Keratinocyte (primary cell): Measurements from ENCODE around the gene ARID1B. TPM values are rescaled to one million over a fixed set of nuclear protein-coding genes. Genes with fewer than 3 reads are reported as not detected.

Experiments used
- DNase-seq: peaks from one replicate; pipeline ENCODE4 v3.0.0-alpha.2; 2011; ENCODE audit warnings: low read depth, missing footprints, low spot score
- FAIRE-seq: peaks from 2 replicates; lab custom pipeline; 2011; peaks lifted over from hg19 to GRCh38; lab: Jason Lieb, UNC
- H2AFZ ChIP-seq: 2 replicates; pipeline ENCODE4 v1.6.0; 2012; ENCODE audit warnings: low read length, control low read depth, inconsistent platforms; ENCODE audit not compliant: control insufficient read depth
- H3K27ac ChIP-seq: 2 replicates; pipeline ENCODE4 v1.5.1; 2011; ENCODE audit warnings: low read length; ENCODE audit not compliant: control insufficient read depth, insufficient read depth
- H3K27me3 ChIP-seq: 3 replicates; pipeline ENCODE4 v1.6.0; 2011; ENCODE audit warnings: low read length; ENCODE audit not compliant: control insufficient read depth, insufficient read depth; ENCODE audit errors: extremely low read depth
- H3K36me3 ChIP-seq, 2 experiments: 2 replicates in 1 of 2; 3 replicates in 1 of 2; pipeline ENCODE4 v1.5.1; 2011; ENCODE audit warnings: low read length in 2 of 2, mild to moderate bottlenecking in 1 of 2; ENCODE audit not compliant: control insufficient read depth in 2 of 2, insufficient read depth in 2 of 2; ENCODE audit errors: extremely low read depth in 1 of 2
- H3K4me1 ChIP-seq: 3 replicates; pipeline ENCODE4 v1.5.1; 2011; ENCODE audit warnings: low read length; ENCODE audit not compliant: control insufficient read depth, insufficient read depth; ENCODE audit errors: extremely low read depth
- H3K4me2 ChIP-seq: 3 replicates; pipeline ENCODE4 v1.6.0; 2011; ENCODE audit warnings: low read depth, low read length; ENCODE audit not compliant: control insufficient read depth, insufficient read depth; ENCODE audit errors: extremely low read depth
- H3K4me3 ChIP-seq, 3 experiments: fragments of 200-600 bp in 1 of 3; sonication (generic) in 1 of 3; 2 replicates in 2 of 3; 3 replicates in 1 of 3; pipeline ENCODE4 v1.5.1; 2011 to 2016; ENCODE audit warnings: low read length in 3 of 3, mild to moderate bottlenecking in 3 of 3, control low read depth in 2 of 3, inconsistent platforms in 1 of 3, low read depth in 1 of 3, mixed read lengths in 1 of 3, mixed run types in 1 of 3, moderate library complexity in 1 of 3; ENCODE audit not compliant: control insufficient read depth in 2 of 3, insufficient read depth in 2 of 3; ENCODE audit errors: extremely low read depth in 1 of 3
- H3K79me2 ChIP-seq: 2 replicates; pipeline ENCODE4 v1.6.0; 2012; ENCODE audit warnings: low read length; ENCODE audit not compliant: control insufficient read depth, insufficient read depth
- H3K9ac ChIP-seq: 3 replicates; pipeline ENCODE4 v1.6.0; 2011; ENCODE audit warnings: low read length; ENCODE audit not compliant: control insufficient read depth, insufficient read depth; ENCODE audit errors: extremely low read depth
- H3K9me1 ChIP-seq: 3 replicates; pipeline ENCODE4 v1.6.0; 2011; ENCODE audit warnings: low read length; ENCODE audit not compliant: control insufficient read depth, insufficient read depth; ENCODE audit errors: extremely low read depth
- H3K9me3 ChIP-seq: 2 replicates; pipeline ENCODE4 v1.5.1; 2012; ENCODE audit warnings: low read depth, low read length; ENCODE audit not compliant: control insufficient read depth
- H4K20me1 ChIP-seq: 3 replicates; pipeline ENCODE4 v1.6.0; 2011; ENCODE audit warnings: low read length; ENCODE audit not compliant: control insufficient read depth, insufficient read depth; ENCODE audit errors: extremely low read depth
- EZH2 ChIP-seq: IDR thresholded peaks from one replicate; pipeline ENCODE4 v1.6.1; 2012; ENCODE audit warnings: inconsistent platforms, mild to moderate bottlenecking, low read length, moderate library complexity
- dilution Hi-C: fragments of 300-500 bp; cut with MboI; formaldehyde crosslinking; loops from one replicate; pipeline ENCODE4 v1.7.0; 2020; ENCODE audit warnings: low sequenced_read_pairs; ENCODE audit not compliant: extremely low pct_ligation_motif_present
- polyA plus RNA-seq, 5 experiments: library from polyadenylated mRNA; depleted of rRNA in 3 of 5; stranded (reverse) in 3 of 5; stranded (forward) in 1 of 5; unstranded in 1 of 5; fragments of >200 nt; gene quantifications; 1 replicate in 1 of 5; 2 replicates in 3 of 5; 3 replicates in 1 of 5; pipeline versions ENCODE4 v1.2.1 to v1.2.3, GENCODE V29; 2011 to 2012; ENCODE audit warnings: missing spikeins in 2 of 5, low read depth in 1 of 5, low replicate concordance in 1 of 5
- TF ChIP-seq, protein P1 (sequence below), 3 experiments: IDR thresholded peaks in 1 of 3; conservative IDR thresholded peaks in 1 of 3; optimal IDR thresholded peaks in 1 of 3; 2 replicates in 2 of 3; 3 replicates in 1 of 3; pipeline versions ENCODE3 to v1.5.1; 2011; ENCODE audit warnings: low read length in 3 of 3, mild to moderate bottlenecking in 3 of 3, moderate library complexity in 2 of 3, control low read depth in 1 of 3, inconsistent platforms in 1 of 3; ENCODE audit not compliant: insufficient read depth in 2 of 3; ENCODE audit errors: extremely low read depth in 1 of 3

ARID1B gene
- polyA plus RNA-seq, 1 donor (not counting 4 experiments of a cell fraction or from before 2014, with no cell fraction given), result 14.9 TPM

DNA sequence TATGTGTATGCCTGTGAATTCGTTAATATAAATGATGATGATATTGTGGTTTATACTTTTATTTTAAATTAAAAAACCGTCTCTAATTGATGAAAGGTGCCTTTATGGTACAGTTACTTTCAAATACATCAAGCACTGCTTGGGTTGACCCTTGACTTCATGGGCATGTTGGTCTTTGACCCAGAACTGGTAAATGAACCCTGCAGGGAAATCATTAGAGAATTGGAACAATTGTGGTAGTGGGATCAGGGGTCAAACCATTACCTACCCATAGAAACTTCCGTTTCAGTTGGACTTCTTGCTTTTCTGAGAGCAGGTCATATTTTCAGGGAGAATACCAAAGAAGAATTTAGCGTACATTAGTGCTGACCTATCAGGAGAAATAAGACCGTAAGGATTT, 288.2 kb downstream of the ARID1B start:
- no peaks in the 10 kb centered on the region for H3K9me3 ChIP-seq
- no peaks in the 10 kb centered on the region for H4K20me1 ChIP-seq
- H3K36me3 ChIP-seq, result no peaks in the 10 kb centered on the region
- H3K79me2 ChIP-seq, result no peaks in the 10 kb centered on the region
- FAIRE-seq (no peak), DNase-seq (no peak)
- no peak for TF ChIP-seq EZH2
- TF ChIP-seq, protein P1, sequence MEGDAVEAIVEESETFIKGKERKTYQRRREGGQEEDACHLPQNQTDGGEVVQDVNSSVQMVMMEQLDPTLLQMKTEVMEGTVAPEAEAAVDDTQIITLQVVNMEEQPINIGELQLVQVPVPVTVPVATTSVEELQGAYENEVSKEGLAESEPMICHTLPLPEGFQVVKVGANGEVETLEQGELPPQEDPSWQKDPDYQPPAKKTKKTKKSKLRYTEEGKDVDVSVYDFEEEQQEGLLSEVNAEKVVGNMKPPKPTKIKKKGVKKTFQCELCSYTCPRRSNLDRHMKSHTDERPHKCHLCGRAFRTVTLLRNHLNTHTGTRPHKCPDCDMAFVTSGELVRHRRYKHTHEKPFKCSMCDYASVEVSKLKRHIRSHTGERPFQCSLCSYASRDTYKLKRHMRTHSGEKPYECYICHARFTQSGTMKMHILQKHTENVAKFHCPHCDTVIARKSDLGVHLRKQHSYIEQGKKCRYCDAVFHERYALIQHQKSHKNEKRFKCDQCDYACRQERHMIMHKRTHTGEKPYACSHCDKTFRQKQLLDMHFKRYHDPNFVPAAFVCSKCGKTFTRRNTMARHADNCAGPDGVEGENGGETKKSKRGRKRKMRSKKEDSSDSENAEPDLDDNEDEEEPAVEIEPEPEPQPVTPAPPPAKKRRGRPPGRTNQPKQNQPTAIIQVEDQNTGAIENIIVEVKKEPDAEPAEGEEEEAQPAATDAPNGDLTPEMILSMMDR (optimal IDR thresholded peaks at IDR 0.05 in 1 of 3, IDR thresholded peaks at IDR 0.05 in 1 of 3, conservative IDR thresholded peaks at IDR 0.05 in 1 of 3; ENCODE audit: extremely low read depth in 1 of 3, insufficient read depth in 2 of 3, low read length in 3 of 3), result no peak
- peaks cover 17% of the 10 kb centered on the region for H3K4me1 ChIP-seq
- no peak overlapping the region for H3K27ac ChIP-seq
- dilution Hi-C loops, result no loop called here
- H3K4me3 ChIP-seq, result no peak overlapping the region
- no peak overlapping the region for H3K9ac ChIP-seq
- no peaks in the 10 kb centered on the region for H3K9me1 ChIP-seq
- no peak overlapping the region for H2AFZ ChIP-seq
- H3K27me3 ChIP-seq, result no peaks in the 10 kb centered on the region
- H3K4me2 ChIP-seq, result no peak overlapping the region

DNA sequence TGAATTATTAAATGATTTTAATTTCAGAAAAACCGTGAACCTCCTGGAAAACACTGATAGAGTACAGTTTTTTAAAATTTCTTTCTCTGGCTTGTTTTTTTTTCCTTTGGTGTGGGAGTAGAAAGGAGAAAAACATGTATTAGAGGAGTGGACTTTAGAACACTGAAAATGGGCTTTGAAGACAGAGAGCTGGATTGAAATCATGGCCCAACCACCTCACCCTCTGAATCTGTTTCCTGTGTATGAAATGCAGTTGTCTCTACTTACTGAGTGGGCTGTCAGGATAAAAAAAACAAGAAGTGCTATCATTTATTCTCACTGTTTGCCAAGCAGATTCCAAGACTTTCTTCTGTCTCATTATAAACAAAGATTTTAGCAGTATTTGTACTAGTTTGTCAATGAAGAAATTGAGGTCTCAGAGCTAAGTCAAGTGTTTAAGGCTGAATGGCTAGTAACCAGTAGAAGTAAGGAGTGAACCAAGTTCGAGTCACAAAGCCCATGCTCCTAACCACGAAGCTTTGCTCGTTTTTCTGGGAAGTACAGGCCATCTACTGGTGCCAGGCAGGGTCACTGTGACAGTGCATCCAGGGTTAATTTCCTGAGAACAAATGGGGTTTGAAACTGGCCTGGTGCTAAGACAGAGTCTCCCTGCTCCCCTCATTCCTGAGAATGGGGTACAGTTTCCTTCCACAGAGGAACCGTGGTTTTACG, 289.8 kb downstream of the ARID1B start:
- no peak for FAIRE-seq
- dilution Hi-C loops, result no loop called here
- no peak overlapping the region for H3K27ac ChIP-seq

More for the DNA sequence above, 289.8 kb downstream of the ARID1B start:
- H3K79me2 ChIP-seq, result no peaks in the 10 kb centered on the region
- no peak overlapping the region for H3K9ac ChIP-seq
- H3K27me3 ChIP-seq, result no peaks in the 10 kb centered on the region
- H3K4me2 ChIP-seq, result no peak overlapping the region
- no peaks in the 10 kb centered on the region for H3K9me3 ChIP-seq
- H2AFZ ChIP-seq, result no peak overlapping the region
- H3K4me1 ChIP-seq, result peaks cover 21% of the 10 kb centered on the region
- no peaks in the 10 kb centered on the region for H4K20me1 ChIP-seq
- H3K36me3 ChIP-seq, result no peaks in the 10 kb centered on the region
- H3K4me3 ChIP-seq, result no peak overlapping the region
- DNase-seq, result no peak
- TF ChIP-seq, protein P1 (optimal IDR thresholded peaks at IDR 0.05 in 1 of 3, IDR thresholded peaks at IDR 0.05 in 1 of 3, conservative IDR thresholded peaks at IDR 0.05 in 1 of 3; ENCODE audit: extremely low read depth in 1 of 3, insufficient read depth in 2 of 3, low read length in 3 of 3), result no peak
- no peak for TF ChIP-seq EZH2
- H3K9me1 ChIP-seq, result no peaks in the 10 kb centered on the region
